Measurements from ENCODE around the gene ANKRD27. TPM values are rescaled to one million over a fixed set of nuclear protein-coding genes. Genes with fewer than 3 reads are reported as not detected.
A peak's percentile ranks its signal among the peaks of the same experiment; 100 is the strongest.
"Not testable (repeated sequence)": the region's sequence is repeated elsewhere in the genome, so short reads cannot be mapped to it uniquely, and the experiment has no call there.

Gene ANKRD27
- total RNA-seq, 1 experiment from 2014 or later: 36.0 TPM

DNA sequence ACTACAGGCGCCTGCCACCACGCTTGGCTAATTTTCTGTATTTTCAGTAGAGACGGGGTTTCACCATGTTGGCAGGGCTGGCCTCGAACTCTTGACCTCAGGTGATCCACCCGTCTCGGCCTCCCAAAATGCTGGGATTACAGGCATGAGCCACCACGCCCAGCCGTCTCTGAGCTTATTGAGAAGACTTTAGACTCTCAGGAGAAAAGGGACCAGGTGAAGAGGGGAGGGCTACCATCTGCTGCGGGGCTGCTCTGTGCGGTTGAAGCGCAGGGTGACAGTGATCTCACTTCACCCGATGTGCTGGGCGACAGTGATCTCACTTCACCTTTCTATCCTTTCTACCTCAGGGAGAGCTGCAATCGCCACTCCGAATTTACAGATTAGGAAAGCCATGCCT is 68.7 kb downstream of the ANKRD27 start:
- no peak for DNase-seq (ENCODE audit: low spot score)

GRCh38 chr19:32605544-32605943 is 69.4 kb downstream of the ANKRD27 start:
- DNase-seq (ENCODE audit: low spot score): no peak

- no peak for DNase-seq (ENCODE audit: low spot score)
These were observed 71.0 kb downstream of the ANKRD27 start for GRCh38 chr19:32603961-32604360.

- peak; percentile 76 for DNase-seq (ENCODE audit: low spot score)
These were observed 75.2 kb downstream of the ANKRD27 start for GRCh38 chr19:32599736-32600157.

DNA sequence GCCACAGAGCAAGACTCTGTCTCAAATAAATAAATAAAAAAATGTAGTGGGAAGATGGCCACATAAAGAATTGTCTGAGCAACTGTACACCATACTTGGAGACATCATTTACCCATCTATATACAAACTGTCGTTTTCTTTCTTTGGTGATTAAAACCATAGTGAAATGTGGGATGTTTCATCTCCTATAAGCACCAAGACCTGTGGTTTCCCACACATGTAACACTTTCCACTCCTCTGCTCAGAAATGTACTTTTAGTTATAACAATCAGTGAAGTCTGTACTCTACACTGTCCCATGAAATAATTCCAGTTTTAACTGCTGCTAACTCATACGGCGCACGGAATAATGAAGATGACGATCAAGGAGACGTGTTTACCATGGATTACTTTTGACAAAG is 75.7 kb downstream of the ANKRD27 start:
- DNase-seq (ENCODE audit: low spot score): no peak

- DNase-seq (ENCODE audit: low spot score): no peak
These were observed 77.0 kb downstream of the ANKRD27 start for GRCh38 chr19:32598022-32598421.

DNA sequence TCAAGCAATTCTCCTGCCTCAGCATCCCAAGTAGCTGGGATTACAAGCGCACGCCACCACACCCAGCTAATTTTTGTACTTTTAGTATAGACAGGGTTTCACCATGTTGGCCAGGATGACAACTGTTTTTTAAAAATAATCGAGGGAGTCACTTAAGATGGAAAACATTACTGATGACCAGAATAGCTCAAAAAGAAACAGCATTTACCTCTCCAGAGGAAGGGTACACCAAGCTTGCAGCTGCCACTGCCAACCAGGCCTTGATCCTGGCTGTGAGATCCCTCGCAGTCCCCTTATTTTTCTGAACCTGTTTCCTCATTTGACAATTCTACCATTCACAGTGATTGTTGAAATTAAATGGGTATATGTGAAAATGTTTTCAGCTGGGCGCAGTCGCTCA is 79.5 kb downstream of the ANKRD27 start:
- no peak for DNase-seq (ENCODE audit: low spot score)

GRCh38 chr19:32594021-32594420 is 81.0 kb downstream of the ANKRD27 start:
- DNase-seq (ENCODE audit: low spot score): no peak

DNA sequence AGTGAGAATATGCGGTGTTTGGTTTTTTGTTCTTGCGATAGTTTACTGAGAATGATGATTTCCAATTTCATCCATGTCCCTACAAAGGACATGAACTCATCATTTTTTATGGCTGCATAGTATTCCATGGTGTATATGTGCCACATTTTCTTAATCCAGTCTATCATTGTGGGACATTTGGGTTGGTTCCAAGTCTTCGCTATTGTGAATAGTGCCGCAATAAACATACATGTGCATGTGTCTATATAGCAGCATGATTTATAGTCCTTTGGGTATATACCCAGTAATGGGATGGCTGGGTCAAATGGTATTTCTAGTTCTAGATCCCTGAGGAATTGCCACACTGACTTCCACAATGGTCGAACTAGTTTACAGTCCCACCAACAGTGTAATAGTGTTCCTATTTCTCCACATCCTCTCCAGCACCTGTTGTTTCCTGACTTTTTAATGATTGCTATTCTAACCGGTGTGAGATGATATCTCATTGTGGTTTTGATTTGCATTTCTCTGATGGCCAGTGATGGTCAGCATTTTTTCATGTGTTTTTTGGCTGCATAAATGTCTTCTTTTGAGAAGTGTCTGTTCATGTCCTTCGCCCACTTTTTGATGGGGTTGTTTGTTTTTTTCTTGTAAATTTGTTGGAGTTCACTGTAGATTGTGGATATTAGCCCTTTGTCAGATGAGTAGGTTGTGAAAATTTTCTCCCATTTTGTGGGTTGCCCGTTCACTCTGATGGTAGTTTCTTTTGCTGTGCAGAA is 87.1 kb downstream of the ANKRD27 start:
- DNase-seq (ENCODE audit: low spot score): not testable (repeated sequence)

- peak; percentile 40 for DNase-seq (ENCODE audit: low spot score)
These were observed 93.2 kb downstream of the ANKRD27 start for GRCh38 chr19:32581705-32582179.

GRCh38 chr19:32580901-32581704 is 93.9 kb downstream of the ANKRD27 start, which contains the start of gene PDCD5:
Gene PDCD5, plus strand, starts transcription at chr19:32581190. Its CDS starts 72 bp downstream, at chr19:32581262.
- DNase-seq (ENCODE audit: low spot score): peak; percentile 90

- DNase-seq (ENCODE audit: low spot score): no peak
These were observed 94.6 kb downstream of the ANKRD27 start for GRCh38 chr19:32580353-32580900.

- DNase-seq (ENCODE audit: low spot score): no peak
These were observed 98.2 kb downstream of the ANKRD27 start for GRCh38 chr19:32576790-32577189.

DNA sequence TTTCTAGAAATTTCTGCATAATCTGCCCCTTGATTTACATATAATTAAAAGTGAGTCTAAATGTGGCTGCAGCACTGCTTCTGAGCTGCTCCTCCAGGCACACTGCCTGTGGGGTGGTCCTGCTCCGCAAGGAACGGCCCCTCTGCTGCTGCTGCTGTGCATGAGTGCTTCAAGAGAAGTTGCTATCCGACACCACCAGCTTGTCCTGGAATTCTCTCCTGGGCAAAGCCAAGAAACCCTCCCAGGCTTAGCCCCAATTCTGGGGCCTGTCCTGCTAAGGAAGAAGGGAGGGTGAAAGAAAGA is 101.5 kb downstream of the ANKRD27 start:
- no peak for DNase-seq (ENCODE audit: low spot score)

- DNase-seq (ENCODE audit: low spot score): not testable (repeated sequence)
These were observed 102.1 kb downstream of the ANKRD27 start for GRCh38 chr19:32572700-32573491.

DNA sequence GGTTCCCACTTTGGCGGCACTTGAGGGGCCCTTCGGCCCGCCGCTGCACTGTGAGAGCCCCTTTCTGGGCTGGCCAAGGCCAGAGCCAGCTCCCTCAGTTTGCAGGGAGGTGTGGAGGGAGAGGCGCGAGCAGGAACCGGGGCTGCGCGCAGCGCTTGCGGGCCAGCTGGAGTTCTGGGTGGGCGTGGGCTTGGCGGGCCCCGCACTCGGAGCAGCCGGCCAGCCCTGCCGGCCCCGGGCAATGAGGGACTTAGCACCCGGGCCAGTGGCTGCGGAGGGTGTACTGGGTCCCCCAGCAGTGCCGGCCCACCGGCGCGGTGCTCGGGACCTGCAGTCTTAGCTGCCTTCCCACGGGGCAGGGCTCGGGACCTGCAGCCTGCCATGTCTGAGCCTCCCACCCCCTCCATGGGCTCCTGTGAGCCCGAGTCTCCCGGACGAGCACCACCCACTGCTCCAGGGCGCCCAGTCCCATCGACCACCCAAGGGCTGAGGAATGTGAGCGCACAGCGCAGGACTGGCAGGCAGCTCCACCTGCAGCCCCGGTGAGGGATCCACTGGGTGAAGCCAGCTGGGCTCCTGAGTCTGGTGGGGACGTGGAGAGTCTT is 103.4 kb downstream of the ANKRD27 start:
- not testable (repeated sequence) for DNase-seq (ENCODE audit: low spot score)

DNA sequence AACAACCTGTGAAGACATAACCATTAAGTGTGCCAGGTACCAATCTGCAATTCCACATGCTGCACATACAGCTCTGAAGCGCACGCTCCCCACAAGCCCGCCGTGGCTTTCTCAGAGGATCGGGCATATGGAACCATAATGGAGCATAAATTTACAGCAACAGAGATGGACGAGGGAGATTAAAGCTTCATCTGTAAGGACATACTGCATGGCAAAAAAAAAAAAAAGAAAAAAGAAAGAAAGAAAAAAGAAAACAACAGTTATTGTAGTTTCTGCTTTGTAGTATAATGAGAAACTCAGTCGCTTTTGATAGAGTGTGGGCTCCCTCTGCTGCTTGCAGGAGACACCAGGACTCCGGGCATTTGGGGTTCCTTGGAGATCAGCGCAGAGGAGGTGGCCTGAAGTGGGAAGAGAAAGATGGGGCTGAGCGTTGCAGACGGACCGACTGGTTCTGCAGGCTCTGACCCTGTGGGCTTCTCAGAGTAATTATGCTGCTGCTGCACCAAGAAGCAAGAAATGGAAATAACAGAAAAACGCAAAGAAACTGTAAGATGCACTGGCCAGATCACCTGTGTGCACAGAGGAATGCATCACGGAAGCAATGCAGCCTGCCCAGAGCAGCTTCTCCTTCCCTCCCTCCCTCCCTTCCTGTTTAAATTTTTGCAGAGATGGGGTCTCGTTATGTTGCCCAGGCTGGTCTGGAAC is 104.7 kb downstream of the ANKRD27 start:
- peak; percentile 69 for DNase-seq (ENCODE audit: low spot score)

DNA sequence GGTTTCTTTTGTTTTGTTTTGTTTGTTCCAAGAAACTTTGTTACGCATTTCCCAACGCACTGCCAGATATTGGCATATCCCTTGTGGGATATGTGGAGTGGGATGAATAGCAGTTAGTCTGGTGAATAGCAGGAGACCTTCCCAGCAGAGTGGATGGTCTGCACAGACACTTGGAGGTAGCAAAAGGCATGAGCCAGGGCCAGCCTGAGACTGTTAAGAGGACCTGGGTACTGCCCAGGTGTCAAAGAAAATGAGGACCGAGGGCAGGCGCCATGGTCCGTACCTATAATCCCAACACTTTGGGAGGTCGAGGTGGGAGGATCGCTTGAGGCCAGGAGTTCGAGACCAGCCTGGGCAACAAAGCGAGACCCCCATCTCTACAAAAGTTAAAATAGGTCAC is 107.5 kb downstream of the ANKRD27 start:
- no peak for DNase-seq (ENCODE audit: low spot score)

- no peak for DNase-seq (ENCODE audit: low spot score)
These were observed 108.6 kb downstream of the ANKRD27 start for GRCh38 chr19:32566246-32566830.

- DNase-seq (ENCODE audit: low spot score): no peak
These were observed 111.2 kb downstream of the ANKRD27 start for GRCh38 chr19:32563761-32564160.
